ENCODE measurements around the gene GDPD4. TPM values are rescaled to one million over a fixed set of nuclear protein-coding genes. Genes with fewer than 3 reads are reported as not detected.

The GDPD4 gene
- total and polyA plus RNA-seq, 7 donors, result not detected

DNA sequence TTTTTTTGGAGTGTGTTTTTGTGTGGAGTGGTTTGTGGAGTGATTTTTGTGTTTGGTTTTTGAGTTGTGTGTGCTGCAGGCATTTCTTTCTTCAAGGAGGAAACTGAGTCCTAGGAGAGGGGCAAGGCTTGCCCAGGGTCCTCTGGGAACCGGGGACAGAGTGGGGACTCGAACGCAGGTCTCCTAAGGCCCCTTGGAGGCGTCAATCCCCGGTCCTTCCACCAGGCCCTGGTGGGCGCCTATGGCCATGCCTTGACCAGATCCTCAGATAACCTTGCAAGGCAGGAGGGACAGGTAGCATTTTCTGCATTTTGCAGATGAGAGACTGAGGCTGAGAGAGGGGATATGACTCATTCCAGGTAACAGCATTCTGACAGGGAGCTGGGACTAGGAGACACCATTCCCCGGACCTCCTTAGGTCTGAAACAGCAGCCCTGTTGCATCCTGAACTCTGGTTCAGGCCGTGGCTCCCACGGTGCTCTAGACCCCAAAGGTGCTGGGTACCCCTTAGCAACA, 134.3 kb downstream of the GDPD4 start:
- Histone ChIP-seq H3K9me3 (no peaks in the 10 kb centered on the region), H3K27ac (no peak overlapping the region), H3K36me3 (no peaks in the 10 kb centered on the region), H3K27me3 (no peaks in the 10 kb centered on the region), H3K4me1 (no peaks in the 10 kb centered on the region), H3K4me3 (no peak overlapping the region)
- no peak for DNase-seq
- 93% methylated on average over 9 of the region's 9 CpGs for WGBS, 2 donors
- intact Hi-C loops (cut with DNase I), result no loop called here
- TF ChIP-seq POLR2A (IDR thresholded peaks at IDR 0.05) (no peak), POLR2AphosphoS5 (IDR thresholded peaks at IDR 0.05) (no peak), EP300 (IDR thresholded peaks at IDR 0.05) (no peak)
- TF ChIP-seq, protein P1, sequence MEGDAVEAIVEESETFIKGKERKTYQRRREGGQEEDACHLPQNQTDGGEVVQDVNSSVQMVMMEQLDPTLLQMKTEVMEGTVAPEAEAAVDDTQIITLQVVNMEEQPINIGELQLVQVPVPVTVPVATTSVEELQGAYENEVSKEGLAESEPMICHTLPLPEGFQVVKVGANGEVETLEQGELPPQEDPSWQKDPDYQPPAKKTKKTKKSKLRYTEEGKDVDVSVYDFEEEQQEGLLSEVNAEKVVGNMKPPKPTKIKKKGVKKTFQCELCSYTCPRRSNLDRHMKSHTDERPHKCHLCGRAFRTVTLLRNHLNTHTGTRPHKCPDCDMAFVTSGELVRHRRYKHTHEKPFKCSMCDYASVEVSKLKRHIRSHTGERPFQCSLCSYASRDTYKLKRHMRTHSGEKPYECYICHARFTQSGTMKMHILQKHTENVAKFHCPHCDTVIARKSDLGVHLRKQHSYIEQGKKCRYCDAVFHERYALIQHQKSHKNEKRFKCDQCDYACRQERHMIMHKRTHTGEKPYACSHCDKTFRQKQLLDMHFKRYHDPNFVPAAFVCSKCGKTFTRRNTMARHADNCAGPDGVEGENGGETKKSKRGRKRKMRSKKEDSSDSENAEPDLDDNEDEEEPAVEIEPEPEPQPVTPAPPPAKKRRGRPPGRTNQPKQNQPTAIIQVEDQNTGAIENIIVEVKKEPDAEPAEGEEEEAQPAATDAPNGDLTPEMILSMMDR (IDR thresholded peaks at IDR 0.05), result no peak

Other genes starting within 250 kb of the GDPD4 start
- gene CAPN5, start 234.7 kb downstream of the GDPD4 start, total RNA-seq, result 10 to 100 TPM in 1 of 4 donors, 1 to 10 TPM in 3; 4.1 to 12.5 (median 6.7) TPM
- gene CAPN5, start 234.7 kb downstream of the GDPD4 start, polyA plus RNA-seq, result 100 to 1,000 TPM in 1 of 3 donors, 10 to 100 TPM in 2; 89.5 to 110 (median 90.8) TPM
- gene OMP, start 198.8 kb downstream of the GDPD4 start, total RNA-seq, result 1 to 10 TPM in 1 of 4 donors, not detected in 3; 1.4 TPM
- 1 to 10 TPM in 1 of 3 donors, not detected in 2; 4.5 TPM for gene OMP, start 198.8 kb downstream of the GDPD4 start, polyA plus RNA-seq
- gene MYO7A, start 173.4 kb downstream of the GDPD4 start, total RNA-seq, result 10 to 100 TPM in 2 of 4 donors, 1 to 10 TPM in 2; 7.7 to 12.8 (median 9.7) TPM
- 1 to 10 TPM; 1.8 to 3.6 (median 2.1) TPM for gene MYO7A, start 173.4 kb downstream of the GDPD4 start, polyA plus RNA-seq
- gene PAK1, start 172.4 kb upstream of the GDPD4 start, total RNA-seq, result 10 to 100 TPM; 24.6 to 43.5 (median 31.0) TPM
- gene PAK1, start 172.4 kb upstream of the GDPD4 start, polyA plus RNA-seq, result 10 to 100 TPM; 37.7 to 79.3 (median 57.7) TPM

All from sigmoid colon (tissue), 7 donors.